IMR-90 (cell line): ENCODE data around the gene ROBO1.

Experiments used
- CTCF ChIP-seq: conservative IDR thresholded peaks from 2 replicates; pipeline ENCODE4 v1.5.1; 2012; ENCODE audit warnings: mild to moderate bottlenecking, low read depth, low read length, improper control_type of control experiment
- ELK1 ChIP-seq: fragments of 150-350 bp; IDR thresholded peaks from 2 replicates; pipeline ENCODE4 v1.6.1; 2016; ENCODE audit warnings: low read depth, mild to moderate bottlenecking, low read length, moderate library complexity, borderline replicate concordance
- FOS ChIP-seq: fragments of 150-350 bp; IDR thresholded peaks from 2 replicates; pipeline ENCODE4 v1.6.1; 2016; ENCODE audit warnings: low read depth, low read length
- MAZ ChIP-seq: IDR thresholded peaks from 2 replicates; pipeline ENCODE4 v1.6.1; 2012; ENCODE audit warnings: low read depth, mild to moderate bottlenecking, low read length, improper control_type of control experiment, moderate library complexity, borderline replicate concordance
- MXI1 ChIP-seq: IDR thresholded peaks from 2 replicates; pipeline ENCODE4 v1.6.1; 2012; ENCODE audit warnings: low read depth, mild to moderate bottlenecking, low read length, moderate library complexity, borderline replicate concordance
- POLR2A ChIP-seq: IDR thresholded peaks from 2 replicates; pipeline ENCODE4 v1.6.1; 2012; ENCODE audit warnings: mild to moderate bottlenecking, low read depth, low read length
- RFX5 ChIP-seq: IDR thresholded peaks from 2 replicates; pipeline ENCODE4 v1.8.0; 2012; ENCODE audit warnings: low read depth, mild to moderate bottlenecking, low read length, moderate library complexity
- SMC3 ChIP-seq: fragments of 150-350 bp; IDR thresholded peaks from 2 replicates; pipeline ENCODE4 v1.6.1; 2016; ENCODE audit warnings: low read depth, mild to moderate bottlenecking, antibody characterized with exemption, low read length, moderate library complexity

GRCh38 chr3:79204351-79204750 is 563.4 kb downstream of the ROBO1 start:
- TF ChIP-seq CTCF (no peak), RFX5 (no peak), POLR2A (no peak), ELK1 (no peak), FOS (no peak), MXI1 (no peak), SMC3 (no peak), MAZ (no peak)
